GM04504 (cell line): Measurements from ENCODE around the gene STK32C.

ENCODE experiments used
- DNase-seq: peaks from one replicate; pipeline ENCODE4 v3.0.0-alpha.2; 2012; ENCODE audit warnings: low read depth

Gene STK32C

DNA sequence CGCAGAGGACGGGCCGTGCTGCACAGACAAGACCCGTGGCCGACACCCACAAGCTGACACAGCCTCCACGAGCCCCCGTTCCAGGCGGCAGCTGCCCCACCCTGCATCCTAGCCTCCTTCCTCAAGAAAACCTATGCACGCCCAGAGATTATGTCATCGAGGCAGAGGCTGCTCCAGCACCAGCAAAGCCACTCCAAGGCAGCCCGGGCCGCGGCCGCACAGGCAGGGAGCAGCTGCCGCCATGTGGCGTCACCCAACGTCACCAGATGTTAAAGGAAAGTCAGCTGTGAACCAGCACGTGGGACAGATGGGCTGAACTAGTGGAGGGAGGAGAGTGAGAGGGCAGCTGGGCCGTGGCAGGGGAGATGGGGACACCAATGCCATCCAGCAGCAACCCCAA lies 59.8 kb downstream of the STK32C start:
- DNase-seq = no peak

GRCh38 chr10:132246296-132246695 lies 61.5 kb downstream of the STK32C start:
- DNase-seq = no peak

- no peak for DNase-seq
Measured at GRCh38 chr10:132245056-132245455, 62.7 kb downstream of the STK32C start.

GRCh38 chr10:132243626-132244025 lies 64.1 kb downstream of the STK32C start:
- DNase-seq = no peak

GRCh38 chr10:132243141-132243540 lies 64.6 kb downstream of the STK32C start:
- DNase-seq = no peak

DNA sequence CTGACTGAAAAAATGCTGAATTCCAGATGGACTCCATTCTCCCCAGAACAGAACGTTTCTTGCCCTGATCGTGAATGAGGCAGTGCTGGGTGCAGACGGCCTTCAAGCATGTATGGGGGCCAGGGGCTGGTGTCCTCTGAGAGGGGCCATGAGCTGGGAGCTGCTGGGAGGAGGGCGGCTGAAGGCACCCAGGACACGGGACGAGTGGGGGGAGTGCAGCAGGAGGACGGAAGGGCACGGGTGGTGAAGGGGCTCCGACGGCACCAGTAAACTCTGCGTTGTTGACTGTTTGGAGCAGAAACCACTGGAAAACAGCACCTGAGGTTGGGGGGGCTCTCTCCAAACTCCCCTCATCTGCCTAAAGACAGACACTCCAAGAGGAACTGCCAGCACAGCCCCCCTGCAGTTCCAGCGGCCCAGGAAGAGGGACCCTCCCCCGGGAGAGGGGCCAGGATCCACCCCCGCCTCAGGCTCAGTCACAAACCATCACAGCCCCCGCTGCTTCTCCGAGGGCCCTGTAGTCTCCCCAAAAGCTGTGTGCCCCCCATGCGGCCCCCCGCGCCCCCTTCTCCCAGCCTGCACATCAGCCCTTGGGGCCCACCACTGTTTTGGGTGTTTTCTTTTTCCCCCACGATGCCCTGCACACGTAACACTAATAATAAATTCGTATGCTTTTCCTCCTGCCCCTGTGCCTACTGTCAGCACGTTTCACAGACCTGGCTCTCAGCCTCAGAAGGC lies 65.5 kb downstream of the STK32C start:
- DNase-seq = no peak

DNA sequence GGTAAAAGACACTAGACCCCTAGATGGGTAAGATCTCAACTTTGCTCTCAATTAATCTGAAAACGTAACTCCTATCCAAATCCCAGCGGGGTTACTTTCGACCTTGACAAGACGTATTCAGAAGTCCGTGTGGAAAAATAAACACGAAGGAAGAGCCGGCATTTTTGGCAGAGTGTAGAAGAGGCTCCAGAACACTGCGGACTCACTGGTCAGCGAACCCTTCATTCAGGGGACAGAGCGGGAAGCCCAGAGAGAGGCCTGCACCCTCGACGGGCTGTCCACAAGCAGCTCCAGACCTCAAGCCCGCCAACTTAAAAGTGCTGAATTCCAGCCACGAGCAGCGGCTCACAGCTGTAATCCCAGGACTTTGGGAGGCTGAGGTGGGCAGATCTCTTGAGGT lies 66.3 kb downstream of the STK32C start:
- no peak for DNase-seq

DNA sequence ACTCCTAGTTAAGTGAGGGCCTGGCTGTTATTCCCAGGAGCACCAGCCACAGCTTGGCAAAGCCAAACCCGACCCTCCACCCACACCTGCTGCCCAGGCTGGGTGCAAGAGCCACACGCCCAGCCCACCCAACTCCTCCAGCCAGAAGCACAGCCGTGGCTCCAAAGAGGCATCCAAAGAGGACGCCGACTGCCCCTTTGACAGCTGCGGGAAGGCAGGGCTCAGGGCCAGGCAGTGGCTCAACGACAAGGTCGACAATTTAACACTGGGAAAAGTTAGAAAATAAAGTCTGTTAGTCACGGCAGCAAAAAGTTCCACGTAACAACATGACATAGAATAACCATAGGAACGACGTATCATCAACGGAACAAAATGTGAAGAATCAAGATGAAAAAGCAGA lies 66.7 kb downstream of the STK32C start:
- no peak for DNase-seq

GRCh38 chr10:132240581-132240980 lies 67.2 kb downstream of the STK32C start:
- no peak for DNase-seq

DNA sequence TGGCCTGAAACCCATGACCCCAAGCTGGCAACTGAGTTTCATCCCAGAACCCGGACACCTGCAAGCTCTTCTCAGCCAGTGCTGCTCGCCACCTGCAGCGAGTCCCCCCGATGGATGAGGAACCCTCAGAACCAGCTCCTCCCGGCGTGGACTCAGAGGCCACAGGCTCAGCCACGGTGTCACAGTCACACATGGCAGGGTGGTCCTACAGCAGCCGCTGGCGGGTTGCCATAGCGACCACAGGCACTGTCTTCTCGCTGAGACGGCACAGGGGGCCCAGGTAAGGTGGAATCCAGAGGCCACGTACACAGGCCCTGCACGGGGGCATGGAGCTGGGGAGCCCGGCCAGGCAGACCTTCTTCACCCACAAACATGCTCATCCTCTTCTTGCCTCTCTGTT lies 67.6 kb downstream of the STK32C start:
- no peak for DNase-seq

- DNase-seq = no peak
Measured at GRCh38 chr10:132239126-132240031, 68.4 kb downstream of the STK32C start.

GRCh38 chr10:132238371-132239125 lies 69.2 kb downstream of the STK32C start:
- DNase-seq = no peak

DNA sequence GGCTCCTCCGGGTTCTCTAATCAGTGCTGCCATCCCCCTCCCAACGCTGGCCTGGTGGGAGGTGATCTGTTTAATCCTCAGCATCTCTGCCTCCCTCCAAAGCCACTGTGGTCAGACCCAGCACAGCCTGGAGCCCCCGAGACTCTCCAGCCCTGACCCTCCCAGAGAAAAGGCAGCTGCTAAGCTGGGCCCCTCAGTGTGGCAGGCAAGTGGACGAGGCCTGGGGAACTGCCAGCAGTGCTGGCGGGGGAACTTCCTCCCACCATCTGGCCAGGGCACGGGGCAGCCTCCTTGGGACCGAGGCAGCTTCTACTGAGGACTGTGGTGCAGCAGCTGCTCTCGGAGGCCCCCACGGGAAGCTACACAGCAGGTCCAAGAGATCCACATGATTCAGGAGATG lies 69.9 kb downstream of the STK32C start:
- no peak for DNase-seq

- no peak for DNase-seq
Measured at GRCh38 chr10:132237396-132237795, 70.4 kb downstream of the STK32C start.

- no peak for DNase-seq
Measured at GRCh38 chr10:132236881-132237280, 70.9 kb downstream of the STK32C start.

- no peak for DNase-seq
Measured at GRCh38 chr10:132236161-132236560, 71.6 kb downstream of the STK32C start.

DNA sequence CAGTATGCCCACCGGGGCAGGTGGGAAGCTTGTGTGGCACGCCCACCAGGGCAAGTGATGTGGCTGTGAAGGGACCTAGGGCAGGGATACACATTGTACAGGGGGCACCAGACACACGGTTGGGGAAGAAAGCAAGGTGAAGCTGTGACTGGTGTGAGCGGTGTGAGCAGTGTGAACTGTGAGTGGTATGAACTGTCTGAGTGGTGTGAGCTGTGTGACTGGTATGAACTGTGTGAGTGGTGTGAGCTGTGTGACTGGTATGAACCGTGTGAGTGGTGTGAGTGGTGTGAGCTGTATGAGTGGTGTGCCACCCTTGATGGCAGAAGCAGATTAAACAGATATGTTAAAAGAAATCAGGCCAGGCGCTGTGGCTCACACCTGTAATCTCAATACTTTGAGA lies 72.9 kb downstream of the STK32C start:
- no peak for DNase-seq

- no peak for DNase-seq
Measured at GRCh38 chr10:132233501-132234085, 74.2 kb downstream of the STK32C start.

GRCh38 chr10:132232981-132233380 lies 74.8 kb downstream of the STK32C start:
- DNase-seq = no peak

GRCh38 chr10:132232023-132232951 lies 75.5 kb downstream of the STK32C start:
- DNase-seq = no peak

DNA sequence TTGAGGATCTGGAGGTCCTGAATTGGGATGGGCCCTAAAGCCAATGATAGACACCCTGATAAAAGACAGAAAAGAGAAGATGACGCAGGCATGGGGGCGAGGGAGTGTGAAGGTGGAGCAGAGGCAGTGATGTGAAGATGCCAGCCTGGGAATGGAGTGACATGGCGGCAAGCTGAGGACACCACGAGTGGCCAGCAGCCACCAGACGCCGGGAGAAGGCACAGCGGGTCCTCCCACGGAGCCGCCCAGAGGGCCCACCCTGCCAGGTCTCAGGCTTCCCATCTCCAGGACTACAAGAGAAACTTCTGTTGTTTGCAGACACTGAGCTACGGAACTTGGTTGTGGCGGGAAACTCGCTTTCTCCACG lies 76.1 kb downstream of the STK32C start:
- DNase-seq = no peak
